ENCODE data around the gene FHOD3.

DNA sequence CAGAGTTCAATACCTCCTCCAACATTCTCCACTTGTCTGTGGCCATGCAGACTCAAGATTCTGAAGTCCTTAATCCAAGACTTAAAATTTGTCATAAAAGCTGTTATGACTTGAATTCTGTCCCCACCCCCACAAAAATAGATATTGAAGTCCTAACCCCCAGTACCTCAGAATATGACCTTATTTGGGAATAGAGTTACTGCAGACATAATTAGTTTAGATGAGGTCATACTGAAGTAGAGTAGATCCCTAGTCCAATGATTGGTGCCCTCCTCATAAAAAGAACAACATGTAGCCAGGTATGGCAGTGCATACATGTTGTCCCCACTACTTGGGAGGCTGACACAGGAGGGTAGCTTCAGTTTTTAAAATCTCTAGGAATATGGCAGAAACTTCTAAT, 522.1 kb downstream of the FHOD3 start:
- TF ChIP-seq ZNF121 (CRISPR knock-in tag; conservative IDR thresholded peaks at IDR 0.05) (no peak), RFX5 (IDR thresholded peaks at IDR 0.05; ENCODE audit: low read depth, low read length) (no peak)

Measured in K562 (cell line).